Urothelium cell line (cell line): Measurements from ENCODE around the gene PWWP2B.
A peak's percentile ranks its signal among the peaks of the same experiment; 100 is the strongest.
"Not testable (repeated sequence)": the region's sequence is repeated elsewhere in the genome, so short reads cannot be mapped to it uniquely, and the experiment has no call there.

ENCODE experiments used
- DNase-seq: peaks from one replicate; pipeline ENCODE4 v3.0.0; 2011; ENCODE audit warnings: low spot score, mixed read lengths
- FAIRE-seq: peaks from 2 replicates; lab custom pipeline; 2011; peaks lifted over from hg19 to GRCh38; lab: Jason Lieb, UNC

The PWWP2B gene

DNA sequence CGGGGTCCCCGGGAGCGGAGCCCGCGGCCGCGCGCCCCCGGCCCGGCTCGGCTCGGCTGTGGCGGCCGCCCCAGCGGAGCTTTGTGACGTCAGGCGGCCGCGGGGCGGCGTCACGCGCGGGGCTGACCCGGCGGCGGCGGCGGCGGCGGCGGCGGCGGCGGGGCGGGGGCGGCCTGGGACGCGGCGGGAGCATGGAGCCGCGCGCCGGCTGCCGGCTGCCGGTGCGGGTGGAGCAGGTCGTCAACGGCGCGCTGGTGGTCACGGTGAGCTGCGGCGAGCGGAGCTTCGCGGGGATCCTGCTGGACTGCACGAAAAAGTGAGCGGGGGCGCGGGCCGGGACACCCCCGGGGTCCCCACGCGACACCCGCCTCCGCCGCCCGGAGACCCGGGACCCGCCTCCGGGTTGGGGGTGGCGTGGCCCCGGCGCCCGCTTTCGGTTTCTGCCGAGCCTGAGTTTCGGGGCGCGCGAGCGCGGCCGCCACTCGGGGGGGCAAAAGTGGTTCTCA lies at the start of gene PWWP2B:
TSS of gene PWWP2B (plus strand) at position 165 of the 506 bp plus-strand sequence. CDS start at position 192, 27 bp downstream.
- DNase-seq (peak; percentile 67), FAIRE-seq (no peak)

DNA sequence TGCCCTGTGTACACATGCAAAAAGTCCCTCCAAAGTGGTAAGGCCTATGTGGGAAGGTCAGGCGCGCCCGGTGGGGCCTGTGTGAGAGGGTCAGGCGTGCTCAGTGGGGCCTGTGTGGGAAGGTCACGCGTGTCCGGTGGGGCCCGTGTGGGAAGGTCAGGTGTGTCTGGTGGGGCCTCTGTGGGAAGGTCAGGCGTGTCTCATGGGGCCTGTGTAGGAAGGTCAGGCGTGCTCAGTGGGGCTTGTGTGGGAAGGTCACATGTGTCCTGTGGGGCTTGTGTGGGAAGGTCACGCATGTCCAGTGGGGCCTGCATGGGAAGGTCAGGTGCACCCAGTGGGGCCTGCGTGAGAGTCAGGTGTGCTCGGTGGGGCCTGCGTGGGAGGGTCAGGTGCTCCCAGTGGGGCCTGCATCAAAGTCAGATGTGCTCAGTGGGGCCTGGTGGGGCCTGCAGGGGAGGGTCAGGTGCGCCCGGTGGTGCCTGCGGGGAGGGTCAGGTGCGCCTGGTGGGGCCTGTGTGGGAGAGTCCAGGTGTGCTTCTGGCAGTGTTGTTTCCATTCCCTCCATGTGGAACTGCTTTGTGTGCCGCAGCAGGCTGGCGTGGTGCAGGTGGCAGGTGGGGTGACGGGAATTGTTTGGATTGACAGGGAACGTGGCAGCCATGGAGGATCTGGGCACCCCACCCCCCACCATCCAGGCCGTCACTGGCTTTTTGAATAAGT lies 49.6 kb upstream of the PWWP2B start:
- FAIRE-seq (no peak), DNase-seq (no peak)

DNA sequence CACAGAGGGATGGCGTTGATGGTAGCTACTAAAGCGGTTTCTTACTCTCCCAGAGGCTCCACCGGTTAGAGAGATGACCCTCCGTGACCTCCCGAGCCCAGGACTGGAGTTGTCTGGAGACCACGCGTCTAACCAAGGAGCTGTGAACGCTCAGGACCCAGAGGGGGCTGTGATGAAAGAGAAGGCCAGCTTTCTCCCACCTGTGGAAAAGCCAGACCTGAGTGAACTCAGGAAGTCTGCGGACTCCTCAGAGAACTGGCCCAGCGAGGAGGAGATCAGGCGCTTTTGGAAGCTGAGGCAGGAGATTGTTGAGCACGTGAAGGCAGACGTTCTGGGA lies 49.1 kb upstream of the PWWP2B start:
- DNase-seq (no peak), FAIRE-seq (no peak)

DNA sequence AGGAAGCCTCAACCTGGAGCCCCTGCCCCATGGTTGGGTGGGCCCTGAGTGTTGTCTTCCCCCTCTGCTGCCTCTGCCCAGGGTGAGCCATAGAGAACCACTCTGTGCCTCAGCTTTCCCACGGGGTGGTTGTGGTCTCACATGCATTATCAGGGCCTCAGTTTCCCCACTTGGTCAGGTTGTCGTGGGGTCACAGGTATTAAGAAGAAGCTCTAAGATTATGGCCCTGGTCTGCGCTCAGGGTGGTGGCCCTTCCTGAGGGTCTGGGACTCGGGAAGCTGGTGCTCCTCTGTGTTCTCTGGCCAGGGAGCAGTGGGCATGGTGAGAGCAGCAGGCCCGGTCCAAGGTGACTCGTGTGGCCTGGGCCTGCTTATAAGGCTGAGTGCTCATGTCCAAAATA lies 47.2 kb upstream of the PWWP2B start:
- no peak for FAIRE-seq

DNA sequence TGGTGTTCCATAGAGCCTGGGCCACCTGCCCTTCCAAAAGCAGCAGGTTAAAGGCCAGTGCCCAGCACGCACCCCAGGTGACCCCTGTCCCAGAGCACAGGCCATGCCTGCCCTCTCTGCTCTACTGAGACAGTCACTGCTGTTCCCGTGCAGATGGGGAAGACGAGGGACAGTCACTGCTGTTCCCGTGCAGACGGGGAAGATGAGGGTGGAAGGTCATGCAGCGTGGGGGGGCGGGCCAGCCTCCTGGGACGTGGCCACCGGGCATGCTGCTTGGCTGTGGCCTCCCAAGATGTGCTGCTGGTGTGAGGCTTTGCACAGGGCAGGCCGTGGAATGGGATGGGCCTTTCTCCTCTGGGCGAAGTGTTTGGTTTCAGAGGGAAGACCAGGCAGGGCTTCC lies 46.6 kb upstream of the PWWP2B start:
- DNase-seq (no peak), FAIRE-seq (no peak)

More for the DNA sequence above, 47.2 kb upstream of the PWWP2B start:
- no peak for DNase-seq

DNA sequence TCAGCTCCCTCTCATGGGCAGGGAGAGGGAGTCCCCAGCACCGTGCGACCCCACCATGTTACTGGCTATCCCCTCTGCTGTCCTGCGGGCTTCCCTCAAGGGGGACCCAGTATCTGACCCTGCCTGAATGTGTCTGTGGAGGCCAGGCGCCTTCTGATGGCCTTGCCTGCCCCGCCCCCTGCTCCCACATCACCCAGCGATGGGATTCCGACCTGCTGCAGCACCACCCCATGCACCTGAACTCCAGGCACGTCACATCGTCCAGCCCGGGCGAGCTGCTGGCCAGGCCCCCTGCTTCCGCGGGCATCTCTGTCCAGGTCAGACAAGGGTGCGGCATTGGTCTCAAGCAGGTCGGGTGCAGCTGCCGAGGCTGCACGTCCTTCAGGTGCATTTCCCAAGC lies 46.1 kb upstream of the PWWP2B start:
- no peak for DNase-seq
- no peak for FAIRE-seq

DNA sequence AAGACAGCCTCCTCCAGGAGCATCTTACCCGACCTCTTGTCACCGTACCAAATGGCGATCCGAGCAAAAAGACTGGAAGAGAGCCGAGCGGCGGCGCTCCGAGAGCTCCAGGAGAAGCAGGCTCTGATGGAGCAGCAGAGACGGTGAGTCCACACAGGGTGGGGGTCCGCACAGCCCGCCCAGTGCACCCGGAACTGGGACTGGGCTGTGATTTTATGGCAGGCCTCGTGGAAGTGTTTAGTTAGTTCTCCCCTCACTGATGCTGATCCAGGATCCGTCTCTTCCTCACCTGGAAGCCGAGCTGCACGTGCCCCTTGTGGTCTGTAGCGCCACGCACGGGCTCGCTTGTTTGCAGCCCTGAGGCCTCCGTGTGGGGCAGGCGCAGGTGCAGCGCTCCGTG lies 45.4 kb upstream of the PWWP2B start:
- no peak for FAIRE-seq
- no peak for DNase-seq

DNA sequence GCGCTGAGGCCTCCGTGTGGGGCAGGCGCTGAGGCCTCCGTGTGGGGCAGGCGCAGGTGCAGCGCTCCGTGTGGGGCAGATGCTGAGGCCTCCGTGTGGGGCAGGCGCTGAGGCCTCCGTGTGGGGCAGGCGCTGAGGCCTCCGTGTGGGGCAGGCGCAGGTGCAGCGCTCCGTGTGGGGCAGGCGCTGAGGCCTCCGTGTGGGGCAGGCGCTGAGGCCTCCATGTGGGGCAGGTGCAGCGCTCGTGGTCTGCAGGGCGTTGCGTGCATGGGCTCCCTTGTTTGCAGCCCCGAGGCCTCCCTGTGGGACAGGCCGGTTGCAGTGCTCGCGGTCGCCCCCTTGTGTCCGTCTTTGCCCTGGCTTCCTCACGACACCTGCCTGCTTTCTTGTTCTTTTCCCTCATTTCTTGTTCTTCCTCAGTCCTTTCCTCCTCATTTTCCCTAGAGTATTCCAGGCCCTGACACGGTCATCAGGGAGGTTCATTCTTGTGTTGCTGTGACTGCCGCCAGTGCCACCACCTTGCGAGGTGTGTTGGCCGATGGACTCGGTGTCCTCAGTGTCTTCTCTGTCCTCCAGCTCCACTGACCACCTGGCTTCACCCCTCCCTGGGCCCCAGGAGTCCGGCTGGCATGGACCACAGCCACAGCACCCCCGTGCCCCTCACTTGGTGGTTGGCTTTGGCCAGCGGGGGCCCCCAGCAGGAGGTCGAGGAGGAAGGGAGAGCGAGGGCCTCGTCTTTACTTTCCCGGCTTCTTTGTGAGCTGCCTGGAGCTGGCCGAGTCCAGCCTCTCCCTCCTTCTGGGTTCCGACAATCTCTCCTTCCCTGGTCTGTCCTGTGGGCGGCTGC lies 44.3 kb upstream of the PWWP2B start:
- FAIRE-seq, result not testable (repeated sequence)
- DNase-seq, result peak; percentile 68

DNA sequence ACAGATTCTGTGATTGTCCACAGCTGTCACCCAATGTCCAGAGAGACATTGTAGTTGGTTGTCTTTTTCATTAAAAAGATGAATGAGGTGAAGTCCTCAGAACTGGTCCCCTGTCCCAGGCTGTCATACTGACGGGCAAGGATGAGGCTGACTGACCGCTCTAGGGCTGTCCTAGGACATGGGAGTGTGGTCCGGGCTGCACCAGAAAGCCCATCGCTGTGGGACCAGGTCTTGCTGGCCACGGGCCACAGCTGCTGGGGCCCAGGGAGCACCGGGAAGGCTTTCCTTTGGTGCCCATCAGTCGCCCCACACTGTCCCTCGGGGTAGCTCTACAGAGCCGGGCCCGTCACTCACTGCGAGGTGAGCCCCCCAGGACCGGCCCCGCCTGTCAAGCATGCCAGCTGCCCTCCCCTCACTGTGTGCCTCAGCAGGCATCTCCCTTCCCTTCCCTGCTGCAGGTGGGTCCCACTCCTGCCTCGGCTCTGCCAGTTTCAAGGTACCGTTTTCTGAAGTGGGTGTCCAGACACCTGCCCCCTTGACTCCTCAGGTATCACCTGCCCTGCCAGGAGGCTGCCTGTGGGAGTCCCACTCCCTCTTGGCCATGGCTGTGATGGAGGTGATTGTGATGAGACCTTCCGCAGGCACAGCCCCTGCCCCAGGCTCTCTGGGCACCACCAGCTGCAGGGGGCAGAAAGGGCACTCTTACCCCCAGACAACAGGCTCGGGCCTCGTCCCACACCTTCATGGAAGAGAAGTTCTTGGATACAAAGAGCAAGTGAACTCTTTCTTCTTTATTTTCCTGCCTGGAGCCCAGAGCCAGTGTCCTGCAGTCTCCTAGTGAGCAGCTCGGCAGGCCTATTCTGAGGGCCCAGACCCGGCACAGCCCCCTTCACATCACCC lies 43.3 kb upstream of the PWWP2B start:
- FAIRE-seq, result no peak
- DNase-seq, result no peak

DNA sequence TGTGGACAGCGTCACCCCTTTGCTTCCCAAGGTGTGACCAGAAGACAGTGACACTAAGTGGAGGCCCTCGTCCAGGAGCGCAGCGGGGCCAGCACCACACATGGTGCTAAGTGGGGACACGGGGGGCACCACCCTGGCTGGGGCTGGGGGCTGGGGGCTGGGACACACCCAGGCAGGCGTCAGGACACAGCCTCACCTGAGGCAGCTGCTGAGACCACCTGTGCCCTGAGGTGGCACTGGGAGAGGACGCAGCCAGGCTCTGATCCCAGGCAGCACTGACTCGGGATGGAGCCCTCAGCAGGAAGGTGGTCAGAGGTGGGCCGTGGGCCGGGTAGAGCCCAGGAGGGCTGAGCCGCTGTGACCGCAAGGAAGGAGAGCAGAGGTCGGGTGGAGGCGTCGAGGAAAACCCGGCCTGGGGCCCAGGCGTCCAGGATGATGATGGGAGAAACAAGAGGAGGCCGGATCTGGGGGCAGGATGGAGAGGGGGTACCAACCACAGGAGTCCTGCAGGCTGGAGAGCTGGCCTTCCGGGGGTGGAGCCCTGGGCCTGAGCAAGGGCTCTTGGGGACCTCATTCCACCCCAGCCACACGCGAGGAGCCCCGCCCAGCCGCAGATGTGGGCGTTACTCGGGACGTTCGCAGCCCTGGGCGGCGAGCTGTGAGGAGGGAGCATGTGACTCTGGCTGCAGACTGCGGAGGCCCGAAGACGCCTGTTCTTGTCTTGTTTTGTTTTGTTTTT lies 42.5 kb upstream of the PWWP2B start:
- FAIRE-seq, result no peak

DNA sequence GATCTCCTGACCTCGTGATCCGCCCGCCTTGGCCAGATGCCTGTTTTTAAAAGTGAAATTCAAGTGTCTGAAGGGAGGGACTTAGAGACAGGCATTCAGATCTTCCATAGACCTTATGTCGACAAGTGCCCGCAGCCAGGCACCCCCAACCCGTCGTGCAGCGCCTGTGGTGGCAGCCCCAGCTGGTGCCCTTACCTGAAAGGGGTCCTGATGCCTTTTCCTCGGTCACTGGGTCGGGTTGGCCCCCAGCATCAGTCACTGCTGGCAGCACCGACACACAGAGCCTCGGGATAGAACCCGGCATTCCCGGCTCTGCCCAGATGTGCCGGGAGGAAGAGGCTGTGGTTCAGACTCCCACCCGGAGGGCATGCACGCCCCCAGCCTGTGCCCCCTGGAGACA lies 41.7 kb upstream of the PWWP2B start:
- FAIRE-seq (no peak), DNase-seq (no peak)

More for the DNA sequence above, 42.5 kb upstream of the PWWP2B start:
- DNase-seq, result no peak

DNA sequence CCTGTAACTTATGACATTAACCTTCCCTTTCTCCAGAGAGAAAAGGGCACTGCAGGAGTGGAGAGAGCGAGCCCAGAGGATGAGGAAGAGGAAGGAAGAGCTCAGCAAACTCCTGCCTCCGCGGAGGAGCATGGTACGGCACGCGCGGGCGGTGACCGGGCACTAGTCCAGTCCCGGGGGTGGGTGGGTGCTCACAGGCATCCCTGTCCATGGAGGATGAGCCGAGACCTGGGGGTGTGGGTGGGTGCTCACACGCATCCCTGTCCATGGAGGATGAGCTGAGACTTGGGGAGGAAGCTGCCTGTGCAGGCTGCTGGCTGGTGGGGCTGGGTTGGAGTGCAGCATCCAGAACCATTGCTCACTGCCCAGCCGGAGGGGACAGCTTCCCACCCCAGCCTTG lies 41.2 kb upstream of the PWWP2B start:
- FAIRE-seq (no peak), DNase-seq (no peak)

DNA sequence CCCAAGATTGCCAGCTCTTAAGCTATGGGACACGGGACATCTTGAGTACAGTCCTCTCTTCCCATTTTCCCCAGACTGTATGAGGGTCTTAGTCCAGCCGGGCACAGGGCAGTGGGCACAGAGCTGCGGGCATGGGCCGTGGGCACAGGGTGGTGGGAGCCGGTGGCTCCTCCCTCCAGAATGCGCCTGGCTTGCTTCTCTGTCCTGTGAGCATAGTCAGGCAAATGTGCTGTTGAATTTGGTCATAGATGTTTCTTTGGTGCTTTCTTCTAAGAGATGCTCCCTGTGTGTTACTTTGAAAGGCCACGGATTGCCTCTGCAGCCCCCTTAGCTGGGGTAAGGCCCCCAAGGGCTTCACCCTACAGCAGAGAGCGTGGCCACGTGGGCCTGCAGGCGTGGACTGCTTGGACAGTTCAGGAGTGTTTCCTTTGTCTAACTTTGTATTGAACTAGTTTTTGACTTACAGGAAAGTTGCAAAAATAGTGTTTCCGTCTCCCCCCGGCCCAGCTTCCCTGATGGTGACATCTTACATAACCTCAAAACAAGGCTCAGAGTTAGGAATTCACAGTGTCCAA lies 40.3 kb upstream of the PWWP2B start:
- FAIRE-seq (no peak), DNase-seq (no peak)

DNA sequence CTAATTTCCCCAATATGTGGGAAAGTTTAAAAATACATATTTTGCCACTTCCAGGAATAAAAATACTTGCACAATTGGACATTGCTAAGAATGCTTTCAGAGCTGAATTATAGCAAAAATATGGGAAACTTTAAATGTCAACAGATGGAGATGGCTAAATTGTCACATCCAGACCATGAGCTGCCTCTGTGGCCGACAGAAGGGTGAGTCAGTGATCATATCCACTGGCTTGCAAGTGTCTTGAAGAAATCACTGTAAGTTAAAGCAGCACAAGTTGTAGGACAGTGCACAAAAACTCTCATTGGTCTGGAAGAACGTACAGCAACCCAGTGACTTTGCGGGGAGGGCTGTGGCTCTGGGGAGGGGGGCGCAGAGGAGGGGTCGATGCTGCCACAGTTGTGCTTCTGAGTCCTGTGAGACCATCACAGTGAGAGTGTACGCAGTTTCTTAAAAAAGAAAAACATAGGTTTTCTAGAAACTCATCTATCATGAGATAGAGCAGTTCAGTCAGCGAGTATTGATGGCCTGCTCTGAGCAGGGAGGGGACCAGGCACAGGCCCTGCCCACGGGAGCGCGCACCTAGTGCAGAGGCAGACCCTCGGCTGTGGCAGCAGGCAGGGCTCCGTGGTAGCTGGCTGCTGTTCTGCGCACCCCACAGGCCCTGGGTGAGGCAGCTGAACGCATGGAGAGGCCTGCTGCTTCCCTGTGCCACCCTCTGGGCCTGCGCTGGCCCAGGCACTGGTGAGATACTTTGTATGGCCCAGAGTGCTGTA lies 39.5 kb upstream of the PWWP2B start:
- DNase-seq (no peak), FAIRE-seq (no peak)

DNA sequence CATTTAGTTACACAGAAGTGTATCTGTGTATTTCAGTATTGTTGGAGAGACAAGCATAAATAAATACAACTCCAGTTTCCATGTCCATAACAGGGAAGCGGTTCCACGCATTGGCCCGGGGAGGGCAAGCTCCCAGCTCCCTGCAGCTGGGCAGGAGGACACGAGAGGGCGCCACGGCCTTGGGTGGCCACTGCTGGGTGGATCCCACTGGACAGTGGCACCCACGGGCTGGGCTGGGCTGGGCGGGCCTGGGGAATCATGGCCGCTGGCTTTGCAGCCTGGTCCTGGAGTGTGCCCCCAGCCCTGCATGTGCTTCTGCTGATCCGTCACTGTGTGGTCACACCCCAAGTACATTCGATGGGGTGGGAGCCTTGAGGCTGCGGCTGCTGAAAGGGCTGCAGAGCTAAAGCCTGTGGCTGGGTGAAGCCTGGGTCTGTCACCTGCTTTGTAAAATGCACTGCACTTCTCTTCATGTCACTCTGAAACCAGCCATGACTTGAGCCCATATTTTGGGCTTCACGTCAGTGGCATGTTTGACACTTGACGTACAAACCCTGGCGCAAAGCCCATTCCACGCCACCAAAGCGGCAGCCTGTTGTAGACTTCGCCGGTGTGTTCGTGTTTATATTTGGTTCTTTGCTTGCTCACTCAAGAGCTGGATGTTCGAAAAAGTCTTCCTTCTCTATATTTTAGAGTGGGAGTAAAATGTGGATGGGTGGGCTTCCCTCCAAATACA lies 37.5 kb upstream of the PWWP2B start:
- FAIRE-seq, result no peak
- no peak for DNase-seq

DNA sequence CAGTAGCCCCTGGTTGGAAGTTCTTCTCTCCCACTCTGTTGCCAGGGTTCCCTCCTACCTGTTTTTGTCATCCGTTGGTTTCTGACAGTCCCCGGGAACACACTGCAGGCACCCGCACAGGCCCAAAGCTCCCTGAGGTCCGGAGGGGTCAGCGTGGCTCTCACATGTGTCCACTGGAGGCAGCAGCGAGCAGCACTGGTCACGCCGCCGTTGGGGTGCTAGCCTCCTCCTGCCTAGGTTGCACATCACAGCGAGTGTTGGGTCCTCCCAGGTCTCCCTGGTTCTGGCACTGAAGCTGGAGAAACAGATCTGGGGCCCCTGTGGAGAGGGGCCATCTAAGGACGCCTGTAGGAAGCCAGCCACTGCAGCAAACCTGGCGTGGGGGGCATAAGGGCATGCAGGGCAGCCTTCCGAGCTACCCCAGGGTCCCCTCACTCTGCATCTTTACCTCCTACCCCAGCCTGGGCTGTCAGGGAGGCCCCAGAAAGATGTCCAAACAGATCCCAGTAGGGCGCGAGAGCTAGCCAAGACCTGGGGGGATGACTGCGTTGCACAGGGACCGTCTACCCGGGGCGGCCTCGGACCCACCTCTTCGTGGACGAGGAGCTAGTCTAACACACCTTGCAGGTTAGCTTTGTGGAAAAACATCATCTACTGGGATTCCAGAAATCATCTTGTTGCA lies 36.1 kb upstream of the PWWP2B start:
- FAIRE-seq (no peak), DNase-seq (peak; percentile 32)

DNA sequence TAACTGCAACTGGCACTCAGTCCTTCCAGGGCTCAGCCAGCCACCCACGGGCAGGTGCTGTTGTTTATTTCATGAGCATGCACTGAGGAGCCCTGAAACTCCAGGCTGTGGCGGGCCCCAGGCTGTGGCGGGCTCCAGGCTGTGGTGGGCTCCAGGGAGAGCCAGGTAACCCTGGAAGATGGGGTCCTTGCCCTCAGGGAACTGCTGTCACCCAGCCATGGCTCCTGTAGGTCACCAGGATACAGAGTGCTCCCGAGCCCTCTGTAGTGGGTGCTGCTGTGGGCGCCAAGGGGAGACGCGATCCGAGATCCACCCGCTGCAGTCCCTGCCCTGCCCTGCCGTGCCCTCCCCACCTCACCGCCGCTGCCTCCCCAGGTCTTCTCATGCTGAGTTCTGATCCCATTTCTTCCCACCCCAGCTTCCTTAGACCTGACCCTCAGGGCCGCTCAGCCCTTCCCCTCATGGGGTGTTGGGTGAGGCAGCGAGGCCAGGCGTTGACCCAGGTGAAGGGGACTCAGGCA lies 35.4 kb upstream of the PWWP2B start:
- DNase-seq (no peak), FAIRE-seq (no peak)

DNA sequence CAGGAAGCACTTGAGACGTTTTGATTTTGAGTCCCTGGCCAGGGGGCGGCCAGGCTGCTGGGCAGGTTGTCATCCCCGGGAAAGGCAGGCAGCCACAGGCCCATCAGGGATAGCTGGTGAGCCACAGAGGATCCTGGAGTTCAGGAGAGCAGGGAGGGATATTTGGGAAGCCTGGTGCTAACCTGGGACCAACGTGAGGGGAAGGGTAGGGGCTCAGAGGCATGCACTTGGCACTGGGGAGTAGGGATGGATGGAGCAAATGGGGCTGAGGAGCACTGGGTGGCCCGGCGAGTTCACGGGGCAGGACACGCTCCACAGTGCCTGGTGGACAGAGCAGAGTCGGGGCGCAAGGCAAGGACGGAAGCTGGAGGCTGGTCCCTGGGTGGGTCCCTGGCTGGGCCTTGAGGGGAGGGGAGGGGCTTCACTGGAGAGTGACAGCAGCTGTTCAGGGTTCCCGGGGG lies 34.8 kb upstream of the PWWP2B start:
- FAIRE-seq (no peak), DNase-seq (no peak)
